ENCODE data around the gene ENOX1. TPM values are rescaled to one million over a fixed set of nuclear protein-coding genes. Genes with fewer than 3 reads are reported as not detected.

The ENOX1 gene
- total RNA-seq, 2 donors from 2014 or later, result 0.22 to 1.4 TPM

GRCh38 chr13:43510956-43511901, 275.5 kb downstream of the ENOX1 start:
- H3K9ac ChIP-seq (ENCODE audit: low read depth in 2 of 2, low read length in 2 of 2), result no peak overlapping the region
- no peaks in the 10 kb centered on the region for H3K27me3 ChIP-seq
- TF ChIP-seq, protein P1, sequence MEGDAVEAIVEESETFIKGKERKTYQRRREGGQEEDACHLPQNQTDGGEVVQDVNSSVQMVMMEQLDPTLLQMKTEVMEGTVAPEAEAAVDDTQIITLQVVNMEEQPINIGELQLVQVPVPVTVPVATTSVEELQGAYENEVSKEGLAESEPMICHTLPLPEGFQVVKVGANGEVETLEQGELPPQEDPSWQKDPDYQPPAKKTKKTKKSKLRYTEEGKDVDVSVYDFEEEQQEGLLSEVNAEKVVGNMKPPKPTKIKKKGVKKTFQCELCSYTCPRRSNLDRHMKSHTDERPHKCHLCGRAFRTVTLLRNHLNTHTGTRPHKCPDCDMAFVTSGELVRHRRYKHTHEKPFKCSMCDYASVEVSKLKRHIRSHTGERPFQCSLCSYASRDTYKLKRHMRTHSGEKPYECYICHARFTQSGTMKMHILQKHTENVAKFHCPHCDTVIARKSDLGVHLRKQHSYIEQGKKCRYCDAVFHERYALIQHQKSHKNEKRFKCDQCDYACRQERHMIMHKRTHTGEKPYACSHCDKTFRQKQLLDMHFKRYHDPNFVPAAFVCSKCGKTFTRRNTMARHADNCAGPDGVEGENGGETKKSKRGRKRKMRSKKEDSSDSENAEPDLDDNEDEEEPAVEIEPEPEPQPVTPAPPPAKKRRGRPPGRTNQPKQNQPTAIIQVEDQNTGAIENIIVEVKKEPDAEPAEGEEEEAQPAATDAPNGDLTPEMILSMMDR (IDR thresholded peaks at IDR 0.05), result no peak
- H3K27ac ChIP-seq, result no peak overlapping the region
- H3K9me3 ChIP-seq, result no peaks in the 10 kb centered on the region
- intact Hi-C loops (cut with DNase I), result no loop called here
- DNase-seq, result no peak
- H3K4me3 ChIP-seq, result no peak overlapping the region
- no peaks in the 10 kb centered on the region for H3K36me3 ChIP-seq
- H3K4me1 ChIP-seq, result no peaks in the 10 kb centered on the region

GRCh38 chr13:43495732-43496131, 291.0 kb downstream of the ENOX1 start:
- TF ChIP-seq, protein P1 (IDR thresholded peaks at IDR 0.05), result no peak
- Histone ChIP-seq H3K27ac (no peak overlapping the region), H3K27me3 (no peaks in the 10 kb centered on the region), H3K4me3 (no peak overlapping the region), H3K36me3 (no peaks in the 10 kb centered on the region), H3K4me1 (no peaks in the 10 kb centered on the region), H3K9me3 (no peaks in the 10 kb centered on the region), H3K9ac (ENCODE audit: low read depth in 2 of 2, low read length in 2 of 2) (no peak overlapping the region)
- intact Hi-C loops (cut with DNase I), result no loop called here
- DNase-seq, result no peak

GRCh38 chr13:43494206-43494605, 292.6 kb downstream of the ENOX1 start:
- no peak overlapping the region for H3K9ac ChIP-seq (ENCODE audit: low read depth in 2 of 2, low read length in 2 of 2)
- no peak overlapping the region for H3K4me3 ChIP-seq
- TF ChIP-seq, protein P1 (IDR thresholded peaks at IDR 0.05), result no peak
- H3K9me3 ChIP-seq, result no peaks in the 10 kb centered on the region
- no peaks in the 10 kb centered on the region for H3K27me3 ChIP-seq
- H3K4me1 ChIP-seq, result no peaks in the 10 kb centered on the region
- DNase-seq, result no peak
- intact Hi-C loops (cut with DNase I), result no loop called here
- no peak overlapping the region for H3K27ac ChIP-seq
- H3K36me3 ChIP-seq, result no peaks in the 10 kb centered on the region

- TF ChIP-seq, protein P1 (IDR thresholded peaks at IDR 0.05), result no peak
- Histone ChIP-seq H3K9ac (ENCODE audit: low read depth in 2 of 2, low read length in 2 of 2) (no peak overlapping the region), H3K9me3 (no peaks in the 10 kb centered on the region), H3K4me1 (no peaks in the 10 kb centered on the region), H3K4me3 (no peak overlapping the region), H3K27ac (no peak overlapping the region), H3K36me3 (no peaks in the 10 kb centered on the region), H3K27me3 (no peaks in the 10 kb centered on the region)
- no peak for DNase-seq
- intact Hi-C loops (cut with DNase I), result no loop called here
Measured at GRCh38 chr13:43493496-43494000, 293.2 kb downstream of the ENOX1 start.

- Histone ChIP-seq H3K9ac (ENCODE audit: low read depth in 2 of 2, low read length in 2 of 2) (no peak overlapping the region), H3K36me3 (no peaks in the 10 kb centered on the region), H3K9me3 (no peaks in the 10 kb centered on the region), H3K27ac (no peak overlapping the region), H3K4me3 (no peak overlapping the region), H3K4me1 (no peaks in the 10 kb centered on the region), H3K27me3 (no peaks in the 10 kb centered on the region)
- TF ChIP-seq, protein P1 (IDR thresholded peaks at IDR 0.05), result no peak
- intact Hi-C loops (cut with DNase I), result no loop called here
- no peak for DNase-seq
Measured at GRCh38 chr13:43492745-43493144, 294.0 kb downstream of the ENOX1 start.

All from colonic mucosa (tissue), 4 donors.